ENCODE data around the gene SLC8A2. TPM values are rescaled to one million over a fixed set of nuclear protein-coding genes. Genes with fewer than 3 reads are reported as not detected.

The SLC8A2 gene
- polyA plus RNA-seq, 1 donor from 2014 or later = 14.1 TPM

DNA sequence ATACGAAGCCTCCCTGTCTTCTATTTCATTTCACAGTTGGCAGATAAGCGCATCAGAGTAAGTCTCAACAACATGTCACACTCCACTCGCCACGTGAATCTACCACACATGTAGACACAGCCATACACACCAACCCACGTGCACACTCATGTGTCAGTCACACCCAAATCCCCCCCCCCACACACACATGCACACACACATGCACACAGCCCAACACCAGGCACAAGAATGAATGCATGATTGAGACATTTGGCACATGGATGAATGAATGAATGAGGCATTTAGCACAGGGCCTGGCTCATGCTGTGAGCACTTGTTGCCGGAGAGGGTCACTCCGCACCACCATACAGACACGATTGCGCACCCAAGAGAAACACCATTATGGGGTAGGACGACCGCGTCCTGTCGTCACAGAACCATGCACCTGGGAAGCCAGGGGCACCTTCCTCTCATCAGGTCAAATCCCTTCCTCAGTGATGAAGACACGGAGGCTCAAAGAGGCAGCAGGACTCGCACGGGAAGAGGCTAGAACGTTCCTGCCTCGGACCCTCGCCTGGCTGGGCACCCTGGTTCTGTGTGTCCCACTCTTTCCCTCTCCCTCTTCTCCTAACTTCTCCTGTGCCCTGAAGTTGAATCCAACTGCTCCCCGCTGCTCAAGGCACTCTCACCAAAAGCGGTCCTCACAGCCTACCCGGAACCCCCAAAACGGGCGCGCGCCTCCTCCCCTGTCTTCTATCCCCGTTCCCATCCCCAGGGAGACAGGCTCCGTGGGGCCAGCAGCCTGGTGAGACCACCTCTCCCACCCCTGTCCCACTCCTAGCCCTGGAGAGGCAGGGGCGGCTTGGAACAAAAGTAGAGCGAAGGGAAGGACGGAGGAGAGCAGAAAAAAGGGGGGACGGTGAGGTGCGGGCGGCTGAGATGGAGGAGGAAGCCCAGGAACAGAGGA is 53.7 kb downstream of the SLC8A2 start:
- H3K79me2 ChIP-seq (replicated peaks; ENCODE audit: insufficient read depth, low read length) = peaks cover 20% of the 10 kb centered on the region
- no peaks in the 10 kb centered on the region for H3F3A ChIP-seq (ENCODE audit: insufficient read depth, low read length, poor library complexity, severe bottlenecking)
- no peaks in the 10 kb centered on the region for H4K20me1 ChIP-seq (ENCODE audit: insufficient read depth)
- H3K36me3 ChIP-seq (ENCODE audit: insufficient read depth, low read length) = no peaks in the 10 kb centered on the region
- H3K27ac ChIP-seq (ENCODE audit: low read length) = peak overlapping the region; percentile 83
- H3K9me3 ChIP-seq (ENCODE audit: low read length) = no peaks in the 10 kb centered on the region
- peak overlapping the region; percentile 97 for H3K4me2 ChIP-seq (ENCODE audit: low read length)
- TF ChIP-seq, protein P1, sequence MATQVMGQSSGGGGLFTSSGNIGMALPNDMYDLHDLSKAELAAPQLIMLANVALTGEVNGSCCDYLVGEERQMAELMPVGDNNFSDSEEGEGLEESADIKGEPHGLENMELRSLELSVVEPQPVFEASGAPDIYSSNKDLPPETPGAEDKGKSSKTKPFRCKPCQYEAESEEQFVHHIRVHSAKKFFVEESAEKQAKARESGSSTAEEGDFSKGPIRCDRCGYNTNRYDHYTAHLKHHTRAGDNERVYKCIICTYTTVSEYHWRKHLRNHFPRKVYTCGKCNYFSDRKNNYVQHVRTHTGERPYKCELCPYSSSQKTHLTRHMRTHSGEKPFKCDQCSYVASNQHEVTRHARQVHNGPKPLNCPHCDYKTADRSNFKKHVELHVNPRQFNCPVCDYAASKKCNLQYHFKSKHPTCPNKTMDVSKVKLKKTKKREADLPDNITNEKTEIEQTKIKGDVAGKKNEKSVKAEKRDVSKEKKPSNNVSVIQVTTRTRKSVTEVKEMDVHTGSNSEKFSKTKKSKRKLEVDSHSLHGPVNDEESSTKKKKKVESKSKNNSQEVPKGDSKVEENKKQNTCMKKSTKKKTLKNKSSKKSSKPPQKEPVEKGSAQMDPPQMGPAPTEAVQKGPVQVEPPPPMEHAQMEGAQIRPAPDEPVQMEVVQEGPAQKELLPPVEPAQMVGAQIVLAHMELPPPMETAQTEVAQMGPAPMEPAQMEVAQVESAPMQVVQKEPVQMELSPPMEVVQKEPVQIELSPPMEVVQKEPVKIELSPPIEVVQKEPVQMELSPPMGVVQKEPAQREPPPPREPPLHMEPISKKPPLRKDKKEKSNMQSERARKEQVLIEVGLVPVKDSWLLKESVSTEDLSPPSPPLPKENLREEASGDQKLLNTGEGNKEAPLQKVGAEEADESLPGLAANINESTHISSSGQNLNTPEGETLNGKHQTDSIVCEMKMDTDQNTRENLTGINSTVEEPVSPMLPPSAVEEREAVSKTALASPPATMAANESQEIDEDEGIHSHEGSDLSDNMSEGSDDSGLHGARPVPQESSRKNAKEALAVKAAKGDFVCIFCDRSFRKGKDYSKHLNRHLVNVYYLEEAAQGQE (IDR thresholded peaks at IDR 0.05; ENCODE audit: borderline replicate concordance) = peak; percentile 30
- TF ChIP-seq, protein P2, sequence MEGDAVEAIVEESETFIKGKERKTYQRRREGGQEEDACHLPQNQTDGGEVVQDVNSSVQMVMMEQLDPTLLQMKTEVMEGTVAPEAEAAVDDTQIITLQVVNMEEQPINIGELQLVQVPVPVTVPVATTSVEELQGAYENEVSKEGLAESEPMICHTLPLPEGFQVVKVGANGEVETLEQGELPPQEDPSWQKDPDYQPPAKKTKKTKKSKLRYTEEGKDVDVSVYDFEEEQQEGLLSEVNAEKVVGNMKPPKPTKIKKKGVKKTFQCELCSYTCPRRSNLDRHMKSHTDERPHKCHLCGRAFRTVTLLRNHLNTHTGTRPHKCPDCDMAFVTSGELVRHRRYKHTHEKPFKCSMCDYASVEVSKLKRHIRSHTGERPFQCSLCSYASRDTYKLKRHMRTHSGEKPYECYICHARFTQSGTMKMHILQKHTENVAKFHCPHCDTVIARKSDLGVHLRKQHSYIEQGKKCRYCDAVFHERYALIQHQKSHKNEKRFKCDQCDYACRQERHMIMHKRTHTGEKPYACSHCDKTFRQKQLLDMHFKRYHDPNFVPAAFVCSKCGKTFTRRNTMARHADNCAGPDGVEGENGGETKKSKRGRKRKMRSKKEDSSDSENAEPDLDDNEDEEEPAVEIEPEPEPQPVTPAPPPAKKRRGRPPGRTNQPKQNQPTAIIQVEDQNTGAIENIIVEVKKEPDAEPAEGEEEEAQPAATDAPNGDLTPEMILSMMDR (IDR thresholded peaks at IDR 0.05; ENCODE audit: poor library complexity, severe bottlenecking) = peak; percentile 14
- peak; percentile 24 for TF ChIP-seq SMC3 (conservative IDR thresholded peaks at IDR 0.05; ENCODE audit: poor library complexity)
- no peak for TF ChIP-seq TAF1 (IDR thresholded peaks at IDR 0.05; ENCODE audit: low read depth)
- no peak for TF ChIP-seq EZH2 (IDR thresholded peaks at IDR 0.05; ENCODE audit: borderline replicate concordance, insufficient read depth, low read length, poor library complexity, severe bottlenecking)
- peak; percentile 45 for TF ChIP-seq POLR2AphosphoS5 (IDR thresholded peaks at IDR 0.05)
- TF ChIP-seq MXI1 (conservative IDR thresholded peaks at IDR 0.05; ENCODE audit: poor library complexity, severe bottlenecking) = peak; percentile 96
- peak; percentile 27 for TF ChIP-seq EP300 (conservative IDR thresholded peaks at IDR 0.05; ENCODE audit: poor library complexity, severe bottlenecking)
- TF ChIP-seq RAD21 (conservative IDR thresholded peaks at IDR 0.05) = peak; percentile 12
- no peaks in the 10 kb centered on the region for H3K9me2 ChIP-seq (ENCODE audit: insufficient read depth, low read length)
- peak overlapping the region; percentile 91 for H3K4me3 ChIP-seq (ENCODE audit: low read length)
- H3K27me3 ChIP-seq (ENCODE audit: insufficient read depth, low read depth, low read length) = no peaks in the 10 kb centered on the region
- H3K9ac ChIP-seq (ENCODE audit: low read length) = peak overlapping the region; percentile 94
- H2AFZ ChIP-seq (ENCODE audit: low read depth, low read length) = peak overlapping the region; percentile 27

DNA sequence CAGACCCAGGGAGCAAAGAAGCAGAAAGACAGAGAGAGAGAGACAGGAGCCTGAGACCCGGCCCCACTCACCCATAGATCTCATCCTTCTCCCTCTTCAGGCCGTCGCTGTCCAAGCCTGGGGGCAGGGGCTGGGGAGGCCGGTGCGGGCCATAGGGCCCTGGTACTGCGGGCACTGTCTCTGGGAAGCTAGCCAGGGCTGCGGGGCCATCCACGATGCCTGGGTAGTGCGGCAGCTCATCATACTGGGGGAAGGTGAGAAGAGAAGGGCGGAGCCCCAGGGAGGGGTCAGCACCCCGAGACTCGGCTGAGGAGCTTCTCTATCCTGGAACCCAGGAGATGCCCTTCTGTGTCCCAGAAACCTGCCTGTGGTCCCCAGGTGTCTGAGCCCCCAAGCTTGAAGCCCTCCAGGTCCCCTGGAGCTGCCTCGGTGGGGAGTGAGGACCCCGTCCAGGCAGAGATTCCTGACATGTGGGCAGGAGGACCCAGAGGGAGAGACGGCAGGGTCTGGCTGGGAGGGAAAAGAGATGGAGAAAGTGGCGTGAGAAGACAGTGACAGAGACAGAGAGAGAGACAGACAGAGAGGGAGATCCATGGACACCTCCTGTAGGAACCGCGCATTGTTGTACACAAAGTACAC is 54.5 kb downstream of the SLC8A2 start:
- Histone ChIP-seq H3K9ac (ENCODE audit: low read length) (peak overlapping the region; percentile 94), H3K27ac (ENCODE audit: low read length) (peak overlapping the region; percentile 83), H3F3A (ENCODE audit: insufficient read depth, low read length, poor library complexity, severe bottlenecking) (no peaks in the 10 kb centered on the region), H3K36me3 (ENCODE audit: insufficient read depth, low read length) (no peaks in the 10 kb centered on the region), H3K9me3 (ENCODE audit: low read length) (no peaks in the 10 kb centered on the region), H3K4me3 (ENCODE audit: low read length) (peak overlapping the region; percentile 91), H3K4me2 (ENCODE audit: low read length) (peak overlapping the region; percentile 97), H3K79me2 (replicated peaks; ENCODE audit: insufficient read depth, low read length) (peaks cover 20% of the 10 kb centered on the region), H2AFZ (ENCODE audit: low read depth, low read length) (no peak overlapping the region), H3K27me3 (ENCODE audit: insufficient read depth, low read depth, low read length) (no peaks in the 10 kb centered on the region), H3K9me2 (ENCODE audit: insufficient read depth, low read length) (no peaks in the 10 kb centered on the region), H4K20me1 (ENCODE audit: insufficient read depth) (no peaks in the 10 kb centered on the region)
- TF ChIP-seq RAD21 (conservative IDR thresholded peaks at IDR 0.05) (no peak), POLR2AphosphoS5 (IDR thresholded peaks at IDR 0.05) (no peak), SMC3 (conservative IDR thresholded peaks at IDR 0.05; ENCODE audit: poor library complexity) (no peak), MXI1 (conservative IDR thresholded peaks at IDR 0.05; ENCODE audit: poor library complexity, severe bottlenecking) (no peak), EP300 (conservative IDR thresholded peaks at IDR 0.05; ENCODE audit: poor library complexity, severe bottlenecking) (no peak)
